BLaER1 (cell line): ENCODE data around the gene RIMS1.

Experiments
- H3K27ac ChIP-seq: shearing (Covaris generic); formaldehyde crosslinking; 2 replicates; pipeline ENCODE4 v1.8.1; 2022
- H3K27me3 ChIP-seq: shearing (Covaris generic); formaldehyde crosslinking; 2 replicates; pipeline ENCODE4 v1.8.1; 2022
- H3K36me3 ChIP-seq: shearing (Covaris generic); formaldehyde crosslinking; 2 replicates; pipeline ENCODE4 v1.8.1; 2022
- H3K4me1 ChIP-seq: shearing (Covaris generic); formaldehyde crosslinking; 2 replicates; pipeline ENCODE4 v1.8.1; 2022
- H3K4me2 ChIP-seq: shearing (Covaris generic); formaldehyde crosslinking; 2 replicates; pipeline ENCODE4 v1.8.1; 2022
- H3K4me3 ChIP-seq: shearing (Covaris generic); formaldehyde crosslinking; 2 replicates; pipeline ENCODE4 v1.8.1; 2022
- H3K9ac ChIP-seq: shearing (Covaris generic); formaldehyde crosslinking; 2 replicates; pipeline ENCODE4 v1.8.1; 2022
- H3K9me3 ChIP-seq: shearing (Covaris generic); formaldehyde crosslinking; 2 replicates; pipeline ENCODE4 v1.8.1; 2022
- H4K20me1 ChIP-seq: shearing (Covaris generic); formaldehyde crosslinking; 2 replicates; pipeline ENCODE4 v1.8.1; 2022
- Cebpa-rat ChIP-seq: shearing (Covaris generic); IDR thresholded peaks from 2 replicates; pipeline ENCODE4 v1.8.1; 2022

Gene RIMS1

DNA sequence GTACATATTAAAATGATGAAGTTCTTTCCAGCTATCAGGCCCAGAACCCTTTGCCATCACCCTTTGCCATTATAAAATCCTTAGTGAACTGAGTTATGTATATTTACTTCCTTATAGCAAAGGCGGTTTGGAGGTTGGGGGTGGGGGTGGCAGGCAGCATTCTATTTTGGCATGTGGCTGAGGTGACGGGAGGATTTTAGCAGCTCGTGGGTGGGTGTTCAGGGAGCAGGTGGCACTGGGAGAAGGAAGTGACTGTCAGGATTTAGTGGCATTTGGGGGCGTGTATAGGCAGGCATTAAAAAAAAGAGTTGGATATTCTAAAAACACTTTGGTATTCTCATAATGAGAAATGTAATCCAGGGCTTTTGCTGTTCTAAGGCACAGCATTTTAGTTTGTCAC is 150.7 kb downstream of the RIMS1 start:
- H3K4me3 ChIP-seq: no peak overlapping the region
- no peak for TF ChIP-seq Cebpa-rat
- H3K9me3 ChIP-seq: no peaks in the 10 kb centered on the region
- H4K20me1 ChIP-seq: no peaks in the 10 kb centered on the region
- no peak overlapping the region for H3K9ac ChIP-seq
- no peak overlapping the region for H3K4me2 ChIP-seq
- H3K27me3 ChIP-seq: no peaks in the 10 kb centered on the region
- H3K27ac ChIP-seq: no peak overlapping the region
- H3K36me3 ChIP-seq: no peaks in the 10 kb centered on the region
- H3K4me1 ChIP-seq: no peaks in the 10 kb centered on the region

DNA sequence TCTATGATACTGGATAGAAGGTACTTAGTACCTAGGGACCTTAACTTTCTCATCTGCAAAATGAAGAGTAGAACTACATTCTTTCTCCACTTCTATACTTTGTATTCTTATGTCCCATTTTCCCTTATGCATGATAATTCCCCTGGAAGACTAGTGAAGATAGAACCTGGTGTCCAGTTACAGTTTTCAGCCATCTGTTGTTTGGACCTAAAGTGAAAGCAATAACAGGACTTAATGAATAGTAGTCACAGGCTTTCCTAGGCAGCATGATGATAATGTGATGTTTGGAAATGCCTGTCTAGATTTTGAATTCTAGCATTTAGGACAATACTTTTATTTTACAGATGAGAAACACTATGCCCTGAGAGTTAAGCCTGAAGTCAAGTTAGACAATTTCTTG is 153.8 kb downstream of the RIMS1 start:
- H3K27me3 ChIP-seq: no peaks in the 10 kb centered on the region
- no peaks in the 10 kb centered on the region for H4K20me1 ChIP-seq
- H3K9ac ChIP-seq: no peak overlapping the region
- no peak overlapping the region for H3K4me3 ChIP-seq
- no peak overlapping the region for H3K4me2 ChIP-seq
- H3K36me3 ChIP-seq: no peaks in the 10 kb centered on the region
- TF ChIP-seq Cebpa-rat: no peak
- no peaks in the 10 kb centered on the region for H3K4me1 ChIP-seq
- H3K9me3 ChIP-seq: no peaks in the 10 kb centered on the region
- no peak overlapping the region for H3K27ac ChIP-seq

DNA sequence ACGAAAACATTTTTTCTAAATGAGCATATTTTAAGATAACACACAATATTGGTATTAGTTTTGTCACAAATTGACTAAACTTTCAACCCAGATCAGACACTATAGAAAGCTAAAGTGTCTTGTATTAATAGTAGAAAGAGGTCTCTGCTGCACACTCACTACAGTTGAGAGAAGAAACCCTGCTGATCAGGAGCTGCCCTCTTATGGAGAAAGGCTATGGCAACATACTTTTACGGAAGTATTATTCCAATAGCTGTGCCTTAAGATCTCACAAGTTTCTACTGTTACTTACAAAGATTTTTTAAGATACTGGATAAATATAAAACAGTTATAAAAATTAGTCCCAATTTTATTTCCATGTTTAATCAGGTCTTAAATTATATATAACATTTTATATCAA is 155.7 kb downstream of the RIMS1 start:
- H3K27ac ChIP-seq: no peak overlapping the region
- H3K9ac ChIP-seq: no peak overlapping the region
- H3K4me1 ChIP-seq: no peaks in the 10 kb centered on the region
- no peaks in the 10 kb centered on the region for H3K36me3 ChIP-seq
- H3K4me2 ChIP-seq: no peak overlapping the region
- no peaks in the 10 kb centered on the region for H3K9me3 ChIP-seq
- no peaks in the 10 kb centered on the region for H4K20me1 ChIP-seq
- no peaks in the 10 kb centered on the region for H3K27me3 ChIP-seq
- TF ChIP-seq Cebpa-rat: no peak
- H3K4me3 ChIP-seq: no peak overlapping the region

DNA sequence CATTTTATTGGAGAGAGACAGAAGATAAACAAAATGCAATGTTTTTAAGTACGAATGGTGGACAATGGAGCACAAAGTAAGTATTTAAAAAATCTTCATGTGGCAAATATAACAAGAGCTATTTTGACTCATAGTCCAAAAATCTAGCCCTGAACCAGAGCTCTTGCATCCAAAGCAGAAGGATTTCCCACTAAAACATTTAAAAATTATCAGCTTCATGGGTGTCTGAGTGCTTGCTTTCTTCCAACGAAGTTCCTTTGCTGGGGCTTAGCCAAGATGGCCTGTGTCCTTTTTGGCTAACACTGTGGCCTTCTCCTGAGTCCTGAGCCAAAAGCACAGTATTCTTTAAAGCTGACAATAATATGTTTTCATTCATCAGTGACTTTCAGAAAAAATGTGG is 161.7 kb downstream of the RIMS1 start:
- Histone ChIP-seq H3K9ac (no peak overlapping the region), H3K4me1 (no peaks in the 10 kb centered on the region), H3K36me3 (no peaks in the 10 kb centered on the region), H3K4me3 (no peak overlapping the region), H3K27ac (no peak overlapping the region), H3K4me2 (no peak overlapping the region), H4K20me1 (no peaks in the 10 kb centered on the region), H3K9me3 (no peaks in the 10 kb centered on the region), H3K27me3 (no peaks in the 10 kb centered on the region)
- no peak for TF ChIP-seq Cebpa-rat

DNA sequence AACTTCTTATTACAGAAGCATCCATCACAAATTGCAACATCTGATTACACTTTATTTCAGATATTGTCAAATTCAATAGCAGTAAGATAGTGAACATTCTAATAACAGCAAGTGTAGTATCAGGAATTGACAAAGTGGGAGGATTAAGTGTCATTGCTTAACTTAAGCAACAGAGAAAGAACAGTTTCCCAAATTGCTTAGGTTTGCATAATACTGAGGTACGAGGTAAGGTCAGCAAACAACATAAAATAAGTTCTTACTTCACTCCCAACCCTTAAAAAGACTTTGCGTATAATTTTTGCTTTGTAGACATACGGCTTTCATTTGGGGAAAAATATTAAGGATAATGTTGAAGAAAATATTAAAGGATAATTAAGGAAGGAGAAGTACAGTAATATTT is 163.0 kb downstream of the RIMS1 start:
- Histone ChIP-seq H3K27me3 (no peaks in the 10 kb centered on the region), H3K4me3 (no peak overlapping the region), H3K27ac (no peak overlapping the region), H3K9ac (no peak overlapping the region), H3K9me3 (no peaks in the 10 kb centered on the region), H3K36me3 (no peaks in the 10 kb centered on the region), H3K4me2 (no peak overlapping the region), H3K4me1 (no peaks in the 10 kb centered on the region), H4K20me1 (no peaks in the 10 kb centered on the region)
- TF ChIP-seq Cebpa-rat: no peak

DNA sequence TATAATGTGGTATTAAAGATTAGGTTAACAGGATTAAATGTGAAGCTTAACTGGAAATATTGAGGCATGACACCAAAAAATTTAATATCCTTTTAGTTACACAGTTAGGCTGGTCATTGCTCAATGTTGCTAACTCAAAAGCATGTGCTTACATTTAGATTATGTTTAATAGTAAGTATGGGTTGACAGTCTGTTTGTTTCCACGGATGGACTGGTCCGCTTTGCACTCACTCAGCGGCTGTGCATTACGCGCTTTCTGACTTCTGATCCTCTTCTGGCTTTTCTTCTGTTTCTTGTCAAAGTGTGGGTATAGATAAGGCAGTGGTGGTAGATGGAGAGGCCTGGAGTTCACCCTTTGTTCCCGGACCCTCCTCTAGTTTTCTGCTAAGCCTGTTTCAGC is 174.9 kb downstream of the RIMS1 start:
- TF ChIP-seq Cebpa-rat: no peak
- no peak overlapping the region for H3K4me2 ChIP-seq
- H3K9me3 ChIP-seq: no peaks in the 10 kb centered on the region
- H3K9ac ChIP-seq: no peak overlapping the region
- no peaks in the 10 kb centered on the region for H3K36me3 ChIP-seq
- no peaks in the 10 kb centered on the region for H4K20me1 ChIP-seq
- H3K27me3 ChIP-seq: no peaks in the 10 kb centered on the region
- no peak overlapping the region for H3K4me3 ChIP-seq
- no peaks in the 10 kb centered on the region for H3K4me1 ChIP-seq
- H3K27ac ChIP-seq: no peak overlapping the region

DNA sequence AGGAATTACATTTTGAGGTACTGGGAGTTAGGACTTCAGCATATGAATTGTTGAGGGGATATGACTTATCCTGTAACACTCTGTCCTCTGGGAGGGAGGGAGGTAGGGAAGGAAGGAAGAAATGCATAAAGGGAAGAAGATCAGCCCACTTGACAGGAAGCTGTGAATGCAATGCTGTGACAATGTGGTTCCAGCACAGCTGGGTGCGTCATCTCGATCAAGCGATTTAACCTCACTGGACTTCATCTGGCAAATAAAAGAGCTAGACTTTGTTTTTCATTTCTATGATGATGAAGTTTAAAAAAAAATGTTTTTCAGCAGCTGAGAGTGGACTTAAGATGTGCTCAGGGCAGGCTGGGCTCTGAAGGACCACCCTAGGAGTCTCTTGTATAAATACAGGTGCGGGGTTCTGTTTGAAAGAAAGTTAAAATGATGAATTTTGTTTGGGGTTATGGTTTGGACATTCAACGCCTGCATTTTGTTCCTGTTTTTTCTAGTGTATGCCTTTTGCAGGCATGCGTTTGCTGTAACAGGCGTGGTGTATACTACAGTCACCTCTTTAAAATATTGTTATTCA is 178.1 kb downstream of the RIMS1 start:
- no peak overlapping the region for H3K9ac ChIP-seq
- H3K27ac ChIP-seq: no peak overlapping the region
- H3K4me3 ChIP-seq: no peak overlapping the region
- H3K9me3 ChIP-seq: no peaks in the 10 kb centered on the region
- H3K36me3 ChIP-seq: no peaks in the 10 kb centered on the region
- no peak for TF ChIP-seq Cebpa-rat
- H3K27me3 ChIP-seq: no peaks in the 10 kb centered on the region
- H3K4me2 ChIP-seq: no peak overlapping the region
- H4K20me1 ChIP-seq: no peaks in the 10 kb centered on the region
- H3K4me1 ChIP-seq: no peaks in the 10 kb centered on the region

DNA sequence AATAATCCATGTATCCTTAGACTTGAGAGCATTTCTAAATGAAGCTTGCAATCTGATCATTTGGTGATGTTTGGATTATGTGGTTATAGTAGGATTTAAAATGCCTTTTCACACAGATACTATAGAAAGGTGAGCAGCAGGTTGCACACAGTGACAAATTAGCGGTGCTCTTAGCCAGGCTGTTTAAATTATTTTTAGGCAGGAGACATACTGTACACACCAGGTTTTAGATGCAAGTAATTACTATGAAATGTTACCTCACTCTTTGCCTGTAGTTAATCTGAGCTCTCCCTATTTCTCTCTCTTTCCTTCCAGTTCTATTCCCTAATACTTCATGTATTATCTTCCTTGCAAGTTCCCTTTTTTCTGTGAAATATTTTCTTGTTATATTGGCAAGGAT is 191.7 kb downstream of the RIMS1 start:
- no peaks in the 10 kb centered on the region for H3K36me3 ChIP-seq
- H3K9ac ChIP-seq: no peak overlapping the region
- H3K4me3 ChIP-seq: no peak overlapping the region
- H3K4me2 ChIP-seq: no peak overlapping the region
- H3K27me3 ChIP-seq: no peaks in the 10 kb centered on the region
- no peak for TF ChIP-seq Cebpa-rat
- H3K9me3 ChIP-seq: no peaks in the 10 kb centered on the region
- no peaks in the 10 kb centered on the region for H3K4me1 ChIP-seq
- H4K20me1 ChIP-seq: no peaks in the 10 kb centered on the region
- no peak overlapping the region for H3K27ac ChIP-seq

DNA sequence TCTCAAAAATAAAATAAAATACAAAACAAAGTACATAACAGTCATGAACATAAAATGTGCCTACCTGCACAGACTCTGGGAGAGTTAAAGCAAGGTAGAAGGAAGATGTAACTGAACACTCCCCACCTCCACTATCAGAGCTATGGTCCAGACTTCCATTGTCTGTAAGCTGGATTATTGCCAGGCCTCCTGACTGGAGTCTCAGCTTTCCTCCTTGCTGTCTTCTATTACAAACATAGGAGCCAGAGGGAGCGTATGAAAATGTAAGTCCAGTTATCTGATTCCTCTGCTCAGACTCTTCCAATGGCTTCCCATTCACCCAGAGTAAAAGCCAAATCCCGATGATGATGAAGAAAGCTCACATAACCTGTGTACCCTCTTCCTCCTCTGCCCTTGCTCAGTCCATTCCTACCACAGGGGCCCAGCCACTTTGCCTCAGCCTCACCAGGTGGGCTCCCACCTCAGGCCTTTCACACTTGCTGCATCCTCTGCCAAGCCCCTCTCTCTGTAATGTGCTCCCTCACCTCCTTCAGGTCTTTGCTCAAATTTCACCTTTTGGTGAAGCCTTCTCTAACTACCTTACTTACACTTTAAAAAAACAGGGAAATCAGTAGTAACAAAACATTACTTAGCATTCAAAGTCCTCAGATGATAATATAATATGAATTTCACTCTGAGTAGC is 194.1 kb downstream of the RIMS1 start:
- no peaks in the 10 kb centered on the region for H3K9me3 ChIP-seq
- H3K4me2 ChIP-seq: no peak overlapping the region
- H3K4me1 ChIP-seq: no peaks in the 10 kb centered on the region
- no peaks in the 10 kb centered on the region for H4K20me1 ChIP-seq
- no peaks in the 10 kb centered on the region for H3K36me3 ChIP-seq
- H3K27me3 ChIP-seq: no peaks in the 10 kb centered on the region
- H3K9ac ChIP-seq: no peak overlapping the region
- TF ChIP-seq Cebpa-rat: no peak
- no peak overlapping the region for H3K27ac ChIP-seq
- H3K4me3 ChIP-seq: no peak overlapping the region

DNA sequence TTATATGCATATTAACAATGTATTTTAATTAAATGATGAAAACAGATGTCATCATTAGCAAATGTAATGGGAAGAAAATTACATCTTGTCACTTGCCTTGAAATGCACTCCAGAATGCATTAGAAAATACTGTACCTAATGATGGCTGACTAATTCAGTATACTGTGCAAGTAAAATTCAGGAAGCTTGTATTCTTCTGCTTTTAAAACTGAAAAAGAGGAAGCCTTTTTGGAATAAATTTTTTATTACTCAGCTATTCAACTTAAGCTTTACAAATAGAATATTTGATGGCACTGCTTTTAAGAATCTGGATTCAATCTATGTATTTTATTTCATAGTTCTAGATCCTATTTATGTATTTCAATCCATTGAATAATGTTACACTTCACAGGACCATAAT is 195.5 kb downstream of the RIMS1 start:
- no peaks in the 10 kb centered on the region for H3K4me1 ChIP-seq
- H4K20me1 ChIP-seq: no peaks in the 10 kb centered on the region
- H3K36me3 ChIP-seq: no peaks in the 10 kb centered on the region
- H3K27me3 ChIP-seq: no peaks in the 10 kb centered on the region
- H3K9me3 ChIP-seq: no peaks in the 10 kb centered on the region
- H3K27ac ChIP-seq: no peak overlapping the region
- no peak overlapping the region for H3K4me3 ChIP-seq
- no peak overlapping the region for H3K9ac ChIP-seq
- H3K4me2 ChIP-seq: no peak overlapping the region
- no peak for TF ChIP-seq Cebpa-rat

DNA sequence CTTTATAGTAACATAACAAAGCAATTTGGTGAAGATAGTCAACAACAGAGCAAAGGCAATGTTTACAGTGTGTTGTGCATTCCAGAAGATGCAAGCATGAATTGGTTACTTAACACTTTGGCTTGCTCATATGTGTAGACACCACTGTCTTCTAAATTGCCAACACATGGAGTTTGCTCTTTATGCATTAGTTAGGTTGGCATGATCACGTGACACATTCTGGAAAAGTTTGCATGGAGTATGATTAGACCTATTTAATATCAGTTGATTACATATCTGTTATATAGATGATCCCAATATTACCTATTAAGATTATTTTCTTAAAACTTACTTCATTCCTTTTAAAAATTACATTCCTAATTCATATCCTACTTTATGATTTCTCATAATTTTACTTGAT is 197.6 kb downstream of the RIMS1 start:
- H3K9ac ChIP-seq: no peak overlapping the region
- H3K4me1 ChIP-seq: no peaks in the 10 kb centered on the region
- H3K27me3 ChIP-seq: no peaks in the 10 kb centered on the region
- H4K20me1 ChIP-seq: no peaks in the 10 kb centered on the region
- no peaks in the 10 kb centered on the region for H3K9me3 ChIP-seq
- no peaks in the 10 kb centered on the region for H3K36me3 ChIP-seq
- H3K27ac ChIP-seq: no peak overlapping the region
- H3K4me2 ChIP-seq: no peak overlapping the region
- TF ChIP-seq Cebpa-rat: no peak
- no peak overlapping the region for H3K4me3 ChIP-seq
